ENCODE results near the gene ZNF570.

ZNF570 gene

DNA sequence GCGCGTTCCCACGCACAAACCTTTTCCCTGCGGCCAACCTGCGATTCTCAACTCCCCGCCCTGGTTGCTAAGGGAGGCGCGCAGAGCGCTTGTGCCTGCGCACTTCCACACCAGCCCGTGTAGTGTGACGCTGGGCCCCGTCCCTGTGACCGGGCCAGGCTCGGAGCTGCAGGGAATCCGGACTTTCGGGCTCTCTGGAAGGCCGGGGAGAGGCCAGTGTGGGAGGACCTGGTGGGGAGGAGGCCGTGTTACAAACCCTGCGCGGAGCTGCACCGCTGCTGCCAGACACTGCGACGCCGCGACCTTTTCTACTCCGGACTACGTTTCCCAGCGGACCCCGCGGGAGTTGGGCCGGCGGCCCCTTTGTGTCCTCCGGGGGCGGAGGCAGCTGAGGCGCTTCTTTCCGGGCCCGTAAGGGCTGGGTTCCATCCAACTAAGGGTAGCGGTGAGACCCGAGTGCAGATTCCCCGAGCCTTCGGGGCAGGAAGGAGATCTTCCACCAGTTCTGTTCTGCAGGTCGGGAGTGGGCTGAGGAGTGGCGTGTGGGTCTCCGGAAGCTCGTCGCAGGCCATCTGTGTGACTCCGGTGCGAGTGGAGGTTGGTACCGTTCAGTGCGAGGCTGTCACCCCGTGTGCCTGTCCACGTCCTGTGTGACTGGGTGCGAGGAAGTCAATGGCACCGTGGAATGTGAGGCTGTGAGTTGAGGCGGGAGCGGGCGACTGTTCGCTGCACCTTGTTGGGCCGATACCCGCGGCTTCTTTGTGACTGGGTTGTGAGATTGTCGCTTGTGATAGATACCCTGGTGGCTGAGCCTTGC is at the start of gene ZNF570:
ZNF570 (plus strand) TSS at position 396 of the 817 bp plus-strand sequence. CDS start 999 bp downstream, outside the sequence.
- DNase-seq (ENCODE audit: low read depth): peak; percentile 72

DNA sequence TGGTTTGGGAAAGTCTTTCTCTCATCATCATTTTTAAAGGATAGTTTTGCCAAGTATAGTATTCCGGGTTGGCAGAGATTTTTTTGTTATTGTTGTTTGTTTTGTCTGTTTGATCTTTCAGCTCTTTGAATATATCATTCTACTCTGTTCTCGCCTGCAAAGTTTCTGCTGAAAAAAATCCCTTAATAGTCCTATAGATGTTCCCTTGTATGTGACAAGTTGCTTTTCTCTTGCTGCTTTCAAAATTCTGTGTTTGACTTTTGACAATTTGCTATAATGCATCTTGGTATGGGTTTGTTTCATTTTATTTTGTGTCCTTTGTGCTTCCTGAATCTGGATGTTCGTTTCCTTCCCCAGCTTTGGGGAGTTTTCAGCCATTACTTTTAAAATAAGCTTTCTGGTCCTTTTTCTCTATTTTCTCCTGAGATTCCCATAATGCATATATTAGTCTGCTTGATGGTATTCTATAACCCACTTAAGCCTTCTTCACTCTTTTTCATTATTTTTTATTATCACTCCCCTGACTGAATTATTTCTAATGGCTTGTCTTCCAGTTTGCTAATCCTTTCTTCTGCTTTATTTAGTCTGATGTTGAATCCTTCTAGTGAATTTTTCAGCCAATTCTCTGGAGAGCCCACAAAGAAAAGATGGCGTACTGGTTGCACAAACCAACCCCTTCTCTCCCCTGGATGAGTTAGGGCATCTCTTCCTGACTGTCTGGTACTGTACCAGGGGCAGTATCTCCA is 16.5 kb upstream of the ZNF570 start:
- DNase-seq (ENCODE audit: low read depth): no peak

DNA sequence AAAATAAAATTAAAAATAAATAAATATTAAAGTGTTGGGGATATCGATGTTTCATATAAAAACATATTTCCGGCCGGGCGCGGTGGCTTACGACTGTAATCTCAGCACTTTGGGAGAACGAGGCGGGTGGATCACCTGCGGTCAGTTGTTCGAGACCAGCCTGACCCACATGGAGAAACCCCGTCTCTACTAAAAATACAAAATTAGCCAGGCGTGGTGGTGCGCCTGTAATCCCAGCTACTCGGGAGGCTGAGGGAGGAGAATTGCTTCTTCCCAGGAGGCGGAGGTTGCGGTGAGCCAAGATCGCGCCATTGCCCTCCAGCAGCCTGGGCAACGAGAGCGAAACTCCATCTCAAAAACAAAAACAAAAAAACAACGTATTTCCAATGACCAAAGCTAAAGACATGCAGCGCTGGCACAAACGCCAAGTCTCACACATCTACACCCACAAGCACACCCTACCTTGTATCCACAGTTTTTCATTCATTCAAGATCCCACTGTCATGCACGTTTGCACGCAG is 2.8 kb upstream of the ZNF570 start:
- no peak for DNase-seq (ENCODE audit: low read depth)

DNA sequence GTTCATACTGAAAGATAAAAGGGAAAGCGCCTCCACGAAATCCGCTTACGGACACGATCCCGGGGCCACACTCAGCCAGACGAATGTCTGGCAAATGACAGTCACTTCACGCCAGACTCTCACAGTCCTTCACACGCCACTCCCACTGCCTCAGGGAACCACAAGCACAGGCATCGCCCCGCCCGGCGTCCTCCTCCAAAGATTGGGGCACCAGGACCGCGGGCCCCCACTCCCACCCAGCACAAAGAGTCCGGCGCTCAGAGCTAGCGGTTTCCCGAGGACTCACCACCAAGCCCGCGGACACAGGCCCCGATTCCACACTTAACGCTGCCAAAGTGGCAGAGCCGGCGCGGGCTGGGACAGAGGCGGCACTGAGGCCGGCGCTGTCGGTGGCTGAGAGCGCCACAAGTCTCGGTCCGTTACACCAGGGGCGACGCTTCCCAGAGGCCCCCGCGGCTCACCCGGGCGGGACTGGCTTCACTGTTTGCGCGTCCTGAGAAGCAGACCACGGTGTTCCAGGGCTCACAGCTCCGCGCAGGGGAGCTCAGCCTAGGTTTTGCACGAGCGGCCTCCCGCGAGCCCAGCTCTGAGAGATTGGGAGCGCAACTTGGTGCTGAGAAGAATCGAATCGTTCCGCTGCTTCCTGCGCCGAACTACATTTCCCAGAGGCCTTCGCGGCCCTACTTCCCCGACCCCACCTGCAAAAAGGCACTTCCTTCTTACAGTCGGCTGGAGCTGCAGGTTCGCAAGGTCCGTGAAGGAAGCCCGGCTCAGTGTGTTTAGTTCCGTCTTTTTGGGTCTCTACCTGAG is 2.2 kb upstream of the ZNF570 start, which contains the start of gene ZNF569:
ZNF569 (minus strand) TSS at position 647 of the 810 bp plus-strand sequence. CDS start 22,523 bp downstream, outside the sequence.
- peak; percentile 79 for DNase-seq (ENCODE audit: low read depth)

DNA sequence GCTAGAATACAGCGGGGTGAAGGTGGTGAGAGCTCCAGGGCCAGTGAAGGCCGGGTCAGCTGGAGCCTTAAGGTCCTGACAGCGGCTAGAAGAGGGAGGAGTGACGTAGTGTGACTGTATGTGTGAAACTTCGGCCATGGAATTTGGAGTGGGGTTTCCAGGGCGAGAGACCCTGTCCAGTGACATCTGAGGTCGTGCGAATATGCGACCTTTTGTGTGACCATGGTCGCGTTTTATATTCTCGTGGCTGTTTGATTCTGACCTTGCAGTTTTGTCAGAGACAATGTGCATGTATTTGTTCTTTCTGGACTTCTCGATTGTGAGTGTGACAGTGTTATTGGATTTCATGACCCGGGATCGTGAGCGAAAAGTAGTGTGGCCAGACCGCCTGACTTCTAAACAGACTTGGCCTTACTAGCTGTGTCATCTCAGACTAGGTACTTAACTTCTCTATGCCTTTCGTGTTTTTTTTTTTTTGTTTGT is 1.5 kb upstream of the ZNF570 start:
- DNase-seq (ENCODE audit: low read depth): no peak

DNA sequence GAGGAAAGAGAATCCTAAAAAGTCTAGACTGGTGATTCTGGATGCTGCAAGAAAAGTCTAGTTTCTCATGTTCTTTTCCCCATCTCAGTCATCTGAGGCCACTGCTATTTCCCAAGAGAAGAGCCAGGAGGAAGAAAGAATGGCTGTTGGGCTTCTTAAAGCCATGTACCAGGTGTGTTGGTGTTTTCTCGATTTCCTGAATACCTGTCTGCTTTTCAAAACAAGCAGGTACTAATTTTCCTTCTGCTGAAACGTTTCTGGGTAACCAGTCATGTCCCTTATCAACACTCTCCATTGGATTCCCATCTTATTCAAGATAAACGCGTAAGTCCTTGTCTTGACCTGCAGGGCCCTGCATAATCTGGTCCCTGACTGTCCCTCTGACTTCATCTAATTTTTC is 1.1 kb downstream of the ZNF570 start:
- DNase-seq (ENCODE audit: low read depth): no peak

DNA sequence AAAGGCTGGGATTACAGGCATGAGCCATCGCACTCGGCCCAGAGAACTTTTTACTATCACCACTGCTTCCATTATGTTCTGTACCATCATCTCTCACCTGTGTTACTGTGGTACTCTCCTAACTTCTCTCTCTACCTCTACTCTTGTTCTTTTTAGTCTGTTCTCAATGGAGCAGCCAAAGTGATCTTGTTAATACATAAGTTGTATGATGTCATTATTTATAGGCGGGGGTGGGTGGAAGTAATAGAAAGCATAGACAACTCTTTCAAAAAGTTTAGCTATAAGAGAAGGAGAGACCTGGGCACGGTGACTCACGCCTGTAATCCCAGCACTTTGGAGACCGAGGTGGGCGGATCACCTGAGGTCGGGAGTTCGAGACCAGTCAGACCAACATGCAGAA is 3.0 kb downstream of the ZNF570 start:
- no peak for DNase-seq (ENCODE audit: low read depth)

DNA sequence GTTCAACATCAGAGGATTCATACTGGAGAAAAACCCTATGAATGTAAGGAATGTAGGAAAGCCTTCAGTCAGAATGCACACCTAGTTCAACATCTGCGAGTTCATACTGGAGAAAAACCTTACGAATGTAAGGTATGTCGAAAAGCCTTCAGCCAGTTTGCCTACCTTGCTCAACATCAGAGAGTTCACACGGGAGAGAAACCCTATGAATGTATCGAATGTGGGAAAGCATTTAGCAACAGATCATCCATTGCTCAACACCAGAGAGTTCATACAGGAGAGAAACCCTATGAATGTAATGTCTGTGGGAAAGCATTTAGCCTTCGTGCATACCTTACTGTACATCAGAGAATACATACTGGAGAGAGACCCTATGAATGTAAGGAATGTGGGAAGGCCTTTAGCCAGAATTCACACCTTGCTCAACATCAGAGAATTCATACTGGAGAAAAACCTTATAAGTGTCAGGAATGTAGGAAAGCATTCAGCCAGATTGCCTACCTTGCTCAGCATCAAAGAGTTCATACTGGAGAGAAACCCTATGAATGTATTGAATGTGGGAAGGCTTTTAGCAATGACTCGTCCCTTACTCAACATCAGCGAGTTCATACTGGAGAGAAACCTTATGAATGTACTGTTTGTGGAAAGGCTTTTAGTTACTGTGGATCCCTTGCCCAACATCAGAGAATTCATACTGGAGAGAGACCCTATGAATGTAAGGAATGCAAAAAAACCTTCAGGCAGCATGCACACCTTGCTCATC is 15.4 kb downstream of the ZNF570 start:
- no peak for DNase-seq (ENCODE audit: low read depth)

DNA sequence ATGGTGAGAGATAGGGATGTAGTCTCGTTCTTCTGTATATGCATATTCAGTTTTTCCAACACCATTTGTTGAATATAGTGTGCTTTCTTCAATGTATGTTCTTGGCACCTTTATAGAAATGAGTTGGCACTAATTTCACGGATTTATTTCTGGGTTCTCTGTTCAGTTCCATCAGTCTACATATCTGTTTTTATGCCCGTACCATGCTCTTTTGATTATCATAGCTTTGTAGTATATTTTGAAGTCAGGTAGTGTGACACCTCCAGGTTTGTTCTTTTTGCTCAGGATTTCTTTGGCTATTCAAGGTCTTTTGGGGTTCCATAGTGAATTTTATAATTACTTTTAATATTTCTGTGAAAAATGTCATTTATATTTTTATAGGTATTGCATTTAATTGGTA is 23.1 kb downstream of the ZNF570 start:
- no peak for DNase-seq (ENCODE audit: low read depth)

DNA sequence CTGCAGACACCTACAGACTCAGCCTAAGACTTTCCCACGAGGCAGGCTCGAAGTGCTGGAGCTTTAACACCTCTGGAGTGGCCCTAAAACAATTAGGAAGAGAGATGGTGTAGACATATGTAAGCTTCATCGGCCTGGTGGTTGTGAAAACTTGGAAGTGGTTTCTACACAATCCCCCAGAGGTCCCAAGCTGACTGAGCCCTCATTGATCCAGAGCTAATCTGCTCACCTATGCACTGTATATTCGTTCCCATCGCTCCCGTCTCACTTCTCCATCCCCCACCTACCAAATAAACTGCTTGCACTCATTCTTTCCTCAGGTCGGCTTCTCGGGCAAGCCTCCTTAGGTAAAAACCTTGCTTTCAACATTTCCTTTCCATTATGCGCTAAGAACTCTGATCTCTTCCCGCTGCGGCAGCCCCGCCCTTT is 36.8 kb downstream of the ZNF570 start:
- no peak for DNase-seq (ENCODE audit: low read depth)

DNA sequence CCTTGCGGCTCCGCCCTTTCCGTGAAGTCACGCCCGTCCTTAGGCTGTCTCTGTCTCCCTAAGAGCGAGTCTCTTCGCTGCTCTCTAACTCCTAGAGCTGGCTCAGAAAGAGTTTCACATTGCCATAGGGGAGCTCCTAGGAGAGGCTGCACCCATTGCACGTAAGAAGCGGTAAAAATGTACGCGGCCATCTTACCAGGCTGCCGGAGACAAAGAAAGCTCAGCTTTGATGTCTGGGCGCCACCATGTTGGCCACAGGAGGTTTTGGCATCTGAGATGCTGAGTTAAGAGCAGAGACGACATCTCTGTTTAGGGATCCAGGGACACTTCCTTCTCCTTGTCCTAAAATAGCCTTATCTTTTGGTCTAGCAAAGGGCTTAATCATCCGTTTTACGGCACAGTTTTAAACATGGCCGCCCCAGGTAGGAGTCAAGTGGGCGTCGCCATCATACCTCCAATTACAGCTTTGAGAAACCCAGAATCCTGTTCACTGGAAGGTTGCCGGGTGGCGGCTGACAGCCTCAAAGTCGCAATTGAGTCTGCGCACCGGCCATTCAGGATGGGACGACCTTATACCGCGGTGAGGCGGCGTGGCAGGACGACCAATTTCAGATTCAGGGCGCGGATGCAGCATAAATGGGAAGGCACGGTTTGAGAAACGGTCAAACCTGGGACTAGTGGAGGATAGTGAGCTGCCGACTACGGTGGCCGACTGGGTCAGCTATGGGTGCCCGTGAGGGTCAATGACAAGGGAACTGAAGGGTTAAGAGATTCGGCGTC is 37.4 kb downstream of the ZNF570 start, which contains the start of gene ZNF793:
ZNF793 (plus strand) TSS at position 553 of the 780 bp plus-strand sequence. CDS start 16,501 bp downstream, outside the sequence.
- DNase-seq (ENCODE audit: low read depth): peak; percentile 70

DNA sequence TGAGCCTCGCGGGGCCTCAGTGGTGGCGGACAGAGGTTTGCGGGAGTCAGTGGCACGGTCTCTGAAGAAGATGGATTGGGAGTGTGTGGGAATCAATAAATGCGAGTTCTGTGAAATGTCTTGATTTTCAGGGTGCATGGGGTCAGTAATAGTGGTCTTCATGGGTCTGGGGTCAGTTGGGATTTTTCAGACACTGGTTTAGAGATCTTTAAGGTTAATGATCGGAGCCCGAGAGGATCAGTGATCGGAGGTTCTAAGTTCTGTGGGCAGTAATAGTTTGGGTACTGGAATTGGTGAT is 38.0 kb downstream of the ZNF570 start:
- DNase-seq (ENCODE audit: low read depth): no peak

DNA sequence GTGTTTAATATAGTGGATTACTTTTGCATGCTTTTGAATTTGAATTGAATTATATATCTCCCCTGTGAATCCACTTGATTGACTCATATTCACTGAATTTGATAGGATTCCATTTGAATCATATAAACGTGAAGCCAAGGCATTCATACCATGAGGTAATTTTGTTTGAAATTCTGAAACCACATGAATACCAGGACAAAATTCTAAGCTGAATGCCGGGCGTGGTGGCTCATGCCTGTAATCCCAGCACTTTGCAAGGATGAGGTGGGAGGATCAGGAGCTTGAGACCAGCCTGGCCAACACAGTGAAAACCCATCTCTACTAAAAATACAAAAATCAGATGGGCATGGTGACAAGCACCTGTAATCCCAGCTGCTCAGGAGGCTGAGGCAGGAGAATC is 42.0 kb downstream of the ZNF570 start:
- DNase-seq (ENCODE audit: low read depth): no peak

DNA sequence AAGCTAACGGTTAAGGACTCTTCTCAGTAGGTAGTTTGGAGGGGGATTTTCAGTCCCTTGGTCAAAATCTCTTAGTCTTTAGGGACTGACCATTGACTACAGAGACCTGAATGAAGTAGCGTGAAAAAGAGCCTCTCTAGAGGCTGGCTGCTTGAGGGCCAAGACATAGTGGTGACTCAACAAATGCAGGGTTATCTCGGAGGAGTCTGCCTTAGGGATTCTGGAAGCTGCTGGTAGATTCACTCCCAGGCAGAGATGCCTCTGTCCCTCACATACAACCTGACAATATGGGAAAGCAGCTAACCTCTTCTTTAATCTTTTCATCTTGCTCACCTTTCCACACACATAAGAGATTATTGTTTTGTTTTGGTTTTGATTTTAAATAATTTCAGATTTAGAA is 42.7 kb downstream of the ZNF570 start:
- DNase-seq (ENCODE audit: low read depth): no peak

DNA sequence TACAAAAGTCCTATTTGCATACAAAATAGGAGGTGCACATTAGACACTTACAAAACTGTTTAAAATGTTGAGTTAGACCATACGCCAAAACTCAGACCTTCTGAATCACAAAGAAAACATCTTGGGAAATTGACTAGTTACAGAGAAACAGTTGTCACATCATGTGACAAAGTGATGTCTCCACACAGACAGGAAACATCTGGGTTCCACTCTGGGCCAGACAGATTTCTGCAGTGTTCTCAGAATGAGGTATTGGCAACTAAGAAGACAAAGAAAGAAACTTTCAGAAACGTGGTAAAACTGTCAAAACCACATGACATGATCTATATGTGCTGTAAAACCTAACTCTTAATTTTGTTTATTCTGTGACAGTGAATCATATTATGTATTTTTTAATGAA is 44.2 kb downstream of the ZNF570 start:
- no peak for DNase-seq (ENCODE audit: low read depth)

DNA sequence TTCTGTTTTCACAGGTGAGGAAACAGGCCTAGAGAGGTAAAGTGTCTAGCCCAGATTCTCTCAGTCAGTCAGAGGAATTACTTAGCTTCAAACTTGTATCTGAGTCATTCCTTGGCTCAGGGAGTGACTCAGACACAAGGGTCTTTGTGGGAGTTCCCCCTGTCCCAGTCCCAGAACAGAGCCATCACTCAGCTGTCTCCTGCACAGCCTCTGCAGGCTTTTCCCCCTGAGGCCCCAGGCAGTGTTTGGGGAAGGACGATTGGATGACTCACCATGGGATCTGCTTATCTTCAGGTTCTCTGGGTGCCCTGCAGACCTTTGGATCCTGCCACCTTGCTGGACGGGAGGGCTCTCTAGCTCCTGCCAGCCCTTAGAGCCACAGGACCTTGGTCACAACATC is 50.7 kb downstream of the ZNF570 start:
- no peak for DNase-seq (ENCODE audit: low read depth)

DNA sequence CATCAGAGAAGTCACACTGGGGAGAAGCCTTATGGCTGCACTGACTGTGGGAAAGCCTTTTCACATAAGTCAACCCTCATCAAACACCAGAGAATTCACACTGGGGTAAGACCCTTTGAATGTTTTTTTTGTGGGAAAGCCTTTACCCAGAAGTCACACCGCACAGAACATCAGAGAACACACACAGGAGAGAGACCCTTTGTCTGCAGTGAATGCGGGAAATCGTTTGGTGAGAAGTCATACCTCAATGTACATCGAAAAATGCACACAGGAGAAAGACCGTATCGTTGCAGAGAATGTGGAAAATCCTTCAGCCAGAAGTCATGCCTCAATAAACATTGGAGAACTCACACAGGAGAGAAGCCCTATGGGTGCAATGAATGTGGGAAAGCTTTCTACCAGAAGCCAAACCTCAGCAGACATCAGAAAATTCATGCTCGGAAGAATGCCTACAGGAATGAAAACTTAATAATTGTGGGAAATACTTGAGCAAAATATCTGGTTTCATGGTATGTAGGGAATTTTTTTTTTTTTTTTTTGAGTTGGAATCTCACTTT is 68.3 kb downstream of the ZNF570 start:
- DNase-seq (ENCODE audit: low read depth): no peak

All from stimulated activated CD8-positive, alpha-beta memory T cell treated with anti-CD3 and anti-CD28 coated beads, Interleukin-15, amount 100 ng/mL, for 1 hour (primary cell).